Measurements from ENCODE around the gene DEPDC5. TPM values are rescaled to one million over a fixed set of nuclear protein-coding genes. Genes with fewer than 3 reads are reported as not detected.

DEPDC5 gene
- total RNA-seq, 1 donor from 2014 or later, result 13.0 TPM

GRCh38 chr22:31883989-31884388 is 130.2 kb downstream of the DEPDC5 start:
- Mint-ChIP-seq H3K27me3 (ENCODE audit: low read depth, unreplicated experiment) (peaks cover 5% of the 10 kb centered on the region), H3K27ac (ENCODE audit: unreplicated experiment) (no peak overlapping the region), H3K4me1 (ENCODE audit: low read depth, unreplicated experiment) (peaks cover 7% of the 10 kb centered on the region), H3K36me3 (ENCODE audit: low read depth, unreplicated experiment) (peaks cover 18% of the 10 kb centered on the region), H3K4me3 (ENCODE audit: unreplicated experiment) (no peak overlapping the region), H3K9me3 (ENCODE audit: unreplicated experiment) (no peaks in the 10 kb centered on the region)
- Histone ChIP-seq H3K36me3 (ENCODE audit: insufficient read depth, low read length) (no peaks in the 10 kb centered on the region), H4K20me1 (ENCODE audit: insufficient read depth, low read length) (no peaks in the 10 kb centered on the region), H3K4me2 (ENCODE audit: low read length) (no peak overlapping the region), H3K4me1 (ENCODE audit: insufficient read depth, low read length) (no peaks in the 10 kb centered on the region), H3K9ac (ENCODE audit: low read length) (no peak overlapping the region), H3K79me2 (ENCODE audit: insufficient read depth, low read length) (no peaks in the 10 kb centered on the region), H3K27ac (ENCODE audit: low read depth, low read length) (no peak overlapping the region), H2AFZ (ENCODE audit: low read depth, low read length) (no peak overlapping the region), H3K9me3 (ENCODE audit: insufficient read depth, low read depth, low read length) (no peaks in the 10 kb centered on the region), H3K4me3 (ENCODE audit: insufficient read depth, low read depth, low read length) (no peak overlapping the region), H3K27me3 (ENCODE audit: insufficient read depth, low read length) (no peaks in the 10 kb centered on the region)
- DNase-seq (ENCODE audit: low read depth) (no peak), FAIRE-seq (no peak)
- no peak for TF ChIP-seq EZH2 (IDR thresholded peaks at IDR 0.05; ENCODE audit: insufficient read depth, low read length)
- TF ChIP-seq CTCF (IDR thresholded peaks at IDR 0.05; ENCODE audit: insufficient read depth, low read depth, low read length), result no peak

DNA sequence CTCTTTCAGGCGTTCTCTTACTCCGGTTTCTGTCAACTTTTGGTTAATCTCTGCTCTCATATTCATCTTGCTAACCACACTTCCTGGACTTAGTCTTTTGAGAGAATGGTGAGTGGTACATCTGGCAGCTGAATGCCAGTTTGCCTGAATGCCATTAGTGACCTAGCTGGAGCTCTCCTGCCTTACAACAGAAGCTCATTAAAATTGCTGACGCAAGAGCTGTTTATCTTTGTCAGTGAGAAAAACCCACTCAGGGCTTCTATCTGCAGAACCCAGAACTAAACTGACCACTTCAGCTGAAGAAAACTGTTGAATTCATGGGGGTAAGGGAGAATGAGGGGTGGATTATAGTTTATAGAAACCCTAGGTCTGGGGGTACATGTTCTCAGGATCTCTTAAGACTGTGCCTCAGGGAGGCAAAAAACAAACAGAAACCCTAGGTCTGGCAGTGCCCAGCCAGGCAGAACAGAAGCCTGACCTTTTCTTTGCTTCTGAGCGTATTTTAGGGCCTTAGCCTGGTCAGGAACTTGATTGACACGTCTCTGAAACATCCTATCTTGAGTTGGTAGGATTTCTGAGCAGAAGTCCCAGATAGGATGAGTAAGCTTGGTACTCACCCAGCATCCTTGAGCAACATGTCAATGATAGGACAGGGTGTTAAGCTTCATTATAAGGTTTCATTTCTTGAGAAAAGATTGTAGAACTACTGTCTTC is 137.7 kb downstream of the DEPDC5 start:
- DNase-seq (ENCODE audit: low read depth) (peak; percentile 79), FAIRE-seq (no peak)
- no peaks in the 10 kb centered on the region for H3K9me3 ChIP-seq (ENCODE audit: insufficient read depth, low read depth, low read length)
- TF ChIP-seq EZH2 (IDR thresholded peaks at IDR 0.05; ENCODE audit: insufficient read depth, low read length), result no peak
- TF ChIP-seq CTCF (IDR thresholded peaks at IDR 0.05; ENCODE audit: insufficient read depth, low read depth, low read length), result no peak
- Mint-ChIP-seq H3K36me3 (ENCODE audit: low read depth, unreplicated experiment) (no peaks in the 10 kb centered on the region), H3K4me1 (ENCODE audit: low read depth, unreplicated experiment) (peaks cover 10% of the 10 kb centered on the region), H3K27me3 (ENCODE audit: low read depth, unreplicated experiment) (no peaks in the 10 kb centered on the region), H3K4me3 (ENCODE audit: unreplicated experiment) (no peak overlapping the region), H3K27ac (ENCODE audit: unreplicated experiment) (no peak overlapping the region), H3K9me3 (ENCODE audit: unreplicated experiment) (no peaks in the 10 kb centered on the region)
- H3K9ac ChIP-seq (ENCODE audit: low read length), result no peak overlapping the region
- H3K27me3 ChIP-seq (ENCODE audit: insufficient read depth, low read length), result no peaks in the 10 kb centered on the region
- no peaks in the 10 kb centered on the region for H3K79me2 ChIP-seq (ENCODE audit: insufficient read depth, low read length)
- no peak overlapping the region for H2AFZ ChIP-seq (ENCODE audit: low read depth, low read length)
- H3K4me1 ChIP-seq (ENCODE audit: insufficient read depth, low read length), result peaks cover 6% of the 10 kb centered on the region
- peaks cover 3% of the 10 kb centered on the region for H3K36me3 ChIP-seq (ENCODE audit: insufficient read depth, low read length)
- no peak overlapping the region for H3K4me2 ChIP-seq (ENCODE audit: low read length)
- H3K4me3 ChIP-seq (ENCODE audit: insufficient read depth, low read depth, low read length), result no peak overlapping the region
- H3K27ac ChIP-seq (ENCODE audit: low read depth, low read length), result no peak overlapping the region
- no peaks in the 10 kb centered on the region for H4K20me1 ChIP-seq (ENCODE audit: insufficient read depth, low read length)

DNA sequence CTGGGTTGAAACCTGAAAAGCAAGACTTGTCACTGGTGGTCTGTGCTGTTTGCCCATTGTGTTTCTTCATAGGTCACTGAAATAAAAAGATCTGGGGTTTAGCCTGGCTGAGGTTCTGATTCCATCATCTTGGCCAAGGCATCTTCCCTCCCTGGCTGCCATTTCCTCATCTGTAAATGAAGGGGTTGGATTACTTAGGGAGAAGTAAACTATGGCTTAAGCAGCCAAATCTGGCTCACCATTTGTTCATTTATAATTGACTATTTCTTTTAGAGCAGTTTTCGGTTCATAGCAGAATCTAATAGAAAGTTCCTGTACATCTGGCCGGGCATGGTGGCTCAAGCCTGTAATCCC is 138.2 kb downstream of the DEPDC5 start:
- H3K4me1 Mint-ChIP-seq (ENCODE audit: low read depth, unreplicated experiment), result peaks cover 10% of the 10 kb centered on the region
- no peaks in the 10 kb centered on the region for H3K36me3 Mint-ChIP-seq (ENCODE audit: low read depth, unreplicated experiment)
- no peak overlapping the region for H3K27ac ChIP-seq (ENCODE audit: low read depth, low read length)
- no peaks in the 10 kb centered on the region for H3K79me2 ChIP-seq (ENCODE audit: insufficient read depth, low read length)
- H3K27me3 ChIP-seq (ENCODE audit: insufficient read depth, low read length), result no peaks in the 10 kb centered on the region
- peaks cover 3% of the 10 kb centered on the region for H3K36me3 ChIP-seq (ENCODE audit: insufficient read depth, low read length)
- TF ChIP-seq EZH2 (IDR thresholded peaks at IDR 0.05; ENCODE audit: insufficient read depth, low read length) (no peak), CTCF (IDR thresholded peaks at IDR 0.05; ENCODE audit: insufficient read depth, low read depth, low read length) (no peak)
- no peaks in the 10 kb centered on the region for H3K9me3 ChIP-seq (ENCODE audit: insufficient read depth, low read depth, low read length)
- H3K9ac ChIP-seq (ENCODE audit: low read length), result no peak overlapping the region
- peaks cover 6% of the 10 kb centered on the region for H3K4me1 ChIP-seq (ENCODE audit: insufficient read depth, low read length)
- H3K27ac Mint-ChIP-seq (ENCODE audit: unreplicated experiment), result no peak overlapping the region
- no peaks in the 10 kb centered on the region for H4K20me1 ChIP-seq (ENCODE audit: insufficient read depth, low read length)
- DNase-seq (ENCODE audit: low read depth) (no peak), FAIRE-seq (no peak)
- no peak overlapping the region for H3K4me3 Mint-ChIP-seq (ENCODE audit: unreplicated experiment)
- H3K9me3 Mint-ChIP-seq (ENCODE audit: unreplicated experiment), result no peaks in the 10 kb centered on the region
- H2AFZ ChIP-seq (ENCODE audit: low read depth, low read length), result no peak overlapping the region
- no peak overlapping the region for H3K4me3 ChIP-seq (ENCODE audit: insufficient read depth, low read depth, low read length)
- no peaks in the 10 kb centered on the region for H3K27me3 Mint-ChIP-seq (ENCODE audit: low read depth, unreplicated experiment)
- H3K4me2 ChIP-seq (ENCODE audit: low read length), result no peak overlapping the region
